HepG2 (cell line): Measurements from ENCODE around the gene AANAT. TPM values are rescaled to one million over a fixed set of nuclear protein-coding genes. Genes with fewer than 3 reads are reported as not detected.

Experiments
- ATF7 ChIP-seq, 2 experiments: fragments of 450-650 bp in 1 of 2; sonication (generic) in 1 of 2; formaldehyde crosslinking in 1 of 2; IDR thresholded peaks; 2 replicates each; pipeline versions ENCODE4 v1.4.0 to v1.6.1; 2016 to 2020; ENCODE audit warnings: antibody characterized with exemption in 1 of 2, mild to moderate bottlenecking in 1 of 2, missing genetic modification reagents in 1 of 2
- CBFB ChIP-seq: sonication (generic); formaldehyde crosslinking; IDR thresholded peaks from 2 replicates; pipeline ENCODE4 v1.4.0; 2020; ENCODE audit warnings: missing genetic modification reagents
- KDM2A ChIP-seq: sonication (generic); formaldehyde crosslinking; IDR thresholded peaks from 2 replicates; pipeline ENCODE4 v1.4.0; 2020; ENCODE audit warnings: low read depth, missing genetic modification reagents, borderline replicate concordance
- KDM4B ChIP-seq: sonication (generic); formaldehyde crosslinking; IDR thresholded peaks from 2 replicates; pipeline ENCODE4 v1.4.0; 2020; ENCODE audit warnings: missing genetic modification reagents
- KLF15 ChIP-seq: sonication (generic); formaldehyde crosslinking; IDR thresholded peaks from 2 replicates; pipeline ENCODE4 v1.8.1; 2023; ENCODE audit warnings: borderline replicate concordance, mild to moderate bottlenecking, inconsistent platforms, missing genetic modification reagents, mixed read lengths
- NPAS2 ChIP-seq: sonication (generic); formaldehyde crosslinking; IDR thresholded peaks from 2 replicates; pipeline ENCODE4 v1.8.0; 2022; ENCODE audit warnings: mild to moderate bottlenecking, missing genetic modification reagents, borderline replicate concordance
- TAF15 ChIP-seq: fragments of 200-400 bp; formaldehyde crosslinking; IDR thresholded peaks from one replicate; pipeline ENCODE4 v1.6.1; 2018; ENCODE audit warnings: mild to moderate bottlenecking, low read depth, low read length; ENCODE audit not compliant: poor library complexity, severe bottlenecking
- ZNF547 ChIP-seq: sonication (generic); formaldehyde crosslinking; IDR thresholded peaks from 2 replicates; pipeline ENCODE4 v1.5.1; 2020; ENCODE audit warnings: mild to moderate bottlenecking, missing genetic modification reagents
- ZNF569 ChIP-seq: sonication (generic); formaldehyde crosslinking; IDR thresholded peaks from 2 replicates; pipeline ENCODE4 v1.5.0; 2020; ENCODE audit warnings: mild to moderate bottlenecking, missing genetic modification reagents, moderate library complexity, borderline replicate concordance
- polyA plus RNA-seq, 8 experiments: library from polyadenylated mRNA; depleted of rRNA in 3 of 8; stranded (reverse) in 7 of 8; unstranded in 1 of 8; fragments of >200 nt; fragmentation: Illumina TruSeq in 4 of 8; extraction: Trizol in 4 of 8; gene quantifications; 2 replicates each; pipeline versions ENCODE4 v1.2.1 to v1.2.3, GENCODE V29; 2011 to 2016; ENCODE audit warnings: low read depth in 4 of 8, missing spikeins in 1 of 8, mixed read lengths in 1 of 8; ENCODE audit not compliant: insufficient read depth in 1 of 8
- total RNA-seq, 5 experiments: library from RNA; depleted of rRNA; stranded (reverse); fragments of >200 nt; fragmentation: Illumina TruSeq; extraction: Trizol; gene quantifications; 2 replicates each; pipeline ENCODE4 v1.2.3, GENCODE V29; 2016; ENCODE audit warnings: low read depth in 1 of 5
- TF ChIP-seq, protein P1 (sequence below): sonication (generic); formaldehyde crosslinking; IDR thresholded peaks from 2 replicates; pipeline ENCODE4 v1.4.0; 2020; ENCODE audit warnings: mild to moderate bottlenecking, missing genetic modification reagents, borderline replicate concordance
- TF ChIP-seq, protein P2 (sequence below): IDR thresholded peaks from 2 replicates; pipeline ENCODE4 v1.6.1; 2012; ENCODE audit warnings: low read depth, low read length, improper control_type of control experiment
- TF ChIP-seq, protein P3 (sequence below): sonication (generic); formaldehyde crosslinking; IDR thresholded peaks from 2 replicates; pipeline ENCODE4 v1.5.1; 2020; ENCODE audit warnings: mild to moderate bottlenecking, missing genetic modification reagents, moderate library complexity
- TF ChIP-seq, protein P4 (sequence below): sonication (generic); formaldehyde crosslinking; conservative IDR thresholded peaks from 2 replicates; pipeline ENCODE4 v1.4.0; 2020; ENCODE audit warnings: missing genetic modification reagents
- TF ChIP-seq, protein P5 (sequence below): IDR thresholded peaks from 2 replicates; pipeline ENCODE4 v1.6.1; 2016; ENCODE audit warnings: low read depth
- TF ChIP-seq, protein P6 (sequence below): sonication (generic); formaldehyde crosslinking; IDR thresholded peaks from 2 replicates; pipeline ENCODE4 v1.4.0; 2020; ENCODE audit warnings: missing genetic modification reagents, borderline replicate concordance

Gene AANAT
- total and polyA plus RNA-seq, 2 of the 13 experiments (the other 11 are each of a cell fraction or from before 2014, with no cell fraction given): 0.07 TPM; not detected in 1

DNA sequence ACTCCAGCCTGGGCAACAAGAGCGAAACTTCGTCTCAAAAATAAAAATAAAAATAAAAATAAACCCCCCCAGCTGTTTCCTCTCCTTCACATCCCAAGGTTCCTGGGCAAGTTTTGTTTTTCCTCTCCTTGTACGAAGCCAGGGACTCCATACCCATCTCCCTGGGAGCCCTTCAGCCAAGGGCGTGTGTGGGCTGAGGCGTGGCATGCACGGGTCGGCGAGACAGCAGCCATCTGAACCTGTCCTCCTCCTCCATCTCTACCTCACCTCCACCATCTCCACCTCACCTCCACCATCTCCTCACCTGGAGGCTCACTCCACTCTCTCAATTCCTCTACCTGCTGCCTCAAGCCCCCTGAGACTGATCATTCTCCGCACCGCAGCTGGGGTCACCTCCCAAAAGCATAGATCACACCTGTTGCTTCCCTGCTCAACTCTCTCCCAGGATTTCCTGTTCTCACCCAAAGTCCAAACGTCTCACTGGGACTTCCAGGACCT, 16.9 kb downstream of the AANAT start (continued):
- TF ChIP-seq, protein P1, sequence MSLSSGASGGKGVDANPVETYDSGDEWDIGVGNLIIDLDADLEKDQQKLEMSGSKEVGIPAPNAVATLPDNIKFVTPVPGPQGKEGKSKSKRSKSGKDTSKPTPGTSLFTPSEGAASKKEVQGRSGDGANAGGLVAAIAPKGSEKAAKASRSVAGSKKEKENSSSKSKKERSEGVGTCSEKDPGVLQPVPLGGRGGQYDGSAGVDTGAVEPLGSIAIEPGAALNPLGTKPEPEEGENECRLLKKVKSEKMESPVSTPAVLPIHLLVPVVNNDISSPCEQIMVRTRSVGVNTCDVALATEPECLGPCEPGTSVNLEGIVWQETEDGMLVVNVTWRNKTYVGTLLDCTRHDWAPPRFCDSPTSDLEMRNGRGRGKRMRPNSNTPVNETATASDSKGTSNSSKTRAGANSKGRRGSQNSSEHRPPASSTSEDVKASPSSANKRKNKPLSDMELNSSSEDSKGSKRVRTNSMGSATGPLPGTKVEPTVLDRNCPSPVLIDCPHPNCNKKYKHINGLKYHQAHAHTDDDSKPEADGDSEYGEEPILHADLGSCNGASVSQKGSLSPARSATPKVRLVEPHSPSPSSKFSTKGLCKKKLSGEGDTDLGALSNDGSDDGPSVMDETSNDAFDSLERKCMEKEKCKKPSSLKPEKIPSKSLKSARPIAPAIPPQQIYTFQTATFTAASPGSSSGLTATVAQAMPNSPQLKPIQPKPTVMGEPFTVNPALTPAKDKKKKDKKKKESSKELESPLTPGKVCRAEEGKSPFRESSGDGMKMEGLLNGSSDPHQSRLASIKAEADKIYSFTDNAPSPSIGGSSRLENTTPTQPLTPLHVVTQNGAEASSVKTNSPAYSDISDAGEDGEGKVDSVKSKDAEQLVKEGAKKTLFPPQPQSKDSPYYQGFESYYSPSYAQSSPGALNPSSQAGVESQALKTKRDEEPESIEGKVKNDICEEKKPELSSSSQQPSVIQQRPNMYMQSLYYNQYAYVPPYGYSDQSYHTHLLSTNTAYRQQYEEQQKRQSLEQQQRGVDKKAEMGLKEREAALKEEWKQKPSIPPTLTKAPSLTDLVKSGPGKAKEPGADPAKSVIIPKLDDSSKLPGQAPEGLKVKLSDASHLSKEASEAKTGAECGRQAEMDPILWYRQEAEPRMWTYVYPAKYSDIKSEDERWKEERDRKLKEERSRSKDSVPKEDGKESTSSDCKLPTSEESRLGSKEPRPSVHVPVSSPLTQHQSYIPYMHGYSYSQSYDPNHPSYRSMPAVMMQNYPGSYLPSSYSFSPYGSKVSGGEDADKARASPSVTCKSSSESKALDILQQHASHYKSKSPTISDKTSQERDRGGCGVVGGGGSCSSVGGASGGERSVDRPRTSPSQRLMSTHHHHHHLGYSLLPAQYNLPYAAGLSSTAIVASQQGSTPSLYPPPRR (CRISPR knock-in tag): no peak
- TF ChIP-seq NPAS2 (CRISPR knock-in tag): no peak
- TF ChIP-seq, protein P2, sequence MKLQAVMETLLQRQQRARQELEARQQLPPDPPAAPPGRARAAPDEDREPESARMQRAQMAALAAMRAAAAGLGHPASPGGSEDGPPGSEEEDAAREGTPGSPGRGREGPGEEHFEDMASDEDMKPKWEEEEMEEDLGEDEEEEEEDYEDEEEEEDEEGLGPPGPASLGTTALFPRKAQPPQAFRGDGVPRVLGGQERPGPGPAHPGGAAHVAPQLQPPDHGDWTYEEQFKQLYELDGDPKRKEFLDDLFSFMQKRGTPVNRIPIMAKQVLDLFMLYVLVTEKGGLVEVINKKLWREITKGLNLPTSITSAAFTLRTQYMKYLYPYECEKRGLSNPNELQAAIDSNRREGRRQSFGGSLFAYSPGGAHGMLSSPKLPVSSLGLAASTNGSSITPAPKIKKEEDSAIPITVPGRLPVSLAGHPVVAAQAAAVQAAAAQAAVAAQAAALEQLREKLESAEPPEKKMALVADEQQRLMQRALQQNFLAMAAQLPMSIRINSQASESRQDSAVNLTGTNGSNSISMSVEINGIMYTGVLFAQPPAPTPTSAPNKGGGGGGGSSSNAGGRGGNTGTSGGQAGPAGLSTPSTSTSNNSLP: no peak
- 0 out of 2 replicates have a peak, but pooled peaks have one; percentile 16 for TF ChIP-seq ZNF547 (CRISPR knock-in tag)
- TF ChIP-seq, protein P3, sequence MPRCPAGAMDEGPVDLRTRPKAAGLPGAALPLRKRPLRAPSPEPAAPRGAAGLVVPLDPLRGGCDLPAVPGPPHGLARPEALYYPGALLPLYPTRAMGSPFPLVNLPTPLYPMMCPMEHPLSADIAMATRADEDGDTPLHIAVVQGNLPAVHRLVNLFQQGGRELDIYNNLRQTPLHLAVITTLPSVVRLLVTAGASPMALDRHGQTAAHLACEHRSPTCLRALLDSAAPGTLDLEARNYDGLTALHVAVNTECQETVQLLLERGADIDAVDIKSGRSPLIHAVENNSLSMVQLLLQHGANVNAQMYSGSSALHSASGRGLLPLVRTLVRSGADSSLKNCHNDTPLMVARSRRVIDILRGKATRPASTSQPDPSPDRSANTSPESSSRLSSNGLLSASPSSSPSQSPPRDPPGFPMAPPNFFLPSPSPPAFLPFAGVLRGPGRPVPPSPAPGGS (CRISPR knock-in tag): no peak
- TF ChIP-seq KDM2A: no peak
- TF ChIP-seq KDM4B (CRISPR knock-in tag): no peak
- TF ChIP-seq, protein P4, sequence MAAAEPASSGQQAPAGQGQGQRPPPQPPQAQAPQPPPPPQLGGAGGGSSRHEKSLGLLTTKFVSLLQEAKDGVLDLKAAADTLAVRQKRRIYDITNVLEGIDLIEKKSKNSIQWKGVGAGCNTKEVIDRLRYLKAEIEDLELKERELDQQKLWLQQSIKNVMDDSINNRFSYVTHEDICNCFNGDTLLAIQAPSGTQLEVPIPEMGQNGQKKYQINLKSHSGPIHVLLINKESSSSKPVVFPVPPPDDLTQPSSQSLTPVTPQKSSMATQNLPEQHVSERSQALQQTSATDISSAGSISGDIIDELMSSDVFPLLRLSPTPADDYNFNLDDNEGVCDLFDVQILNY (CRISPR knock-in tag): no peak
- no peak for TF ChIP-seq KLF15 (CRISPR knock-in tag)
- TF ChIP-seq CBFB (CRISPR knock-in tag): no peak
- TF ChIP-seq, protein P5, sequence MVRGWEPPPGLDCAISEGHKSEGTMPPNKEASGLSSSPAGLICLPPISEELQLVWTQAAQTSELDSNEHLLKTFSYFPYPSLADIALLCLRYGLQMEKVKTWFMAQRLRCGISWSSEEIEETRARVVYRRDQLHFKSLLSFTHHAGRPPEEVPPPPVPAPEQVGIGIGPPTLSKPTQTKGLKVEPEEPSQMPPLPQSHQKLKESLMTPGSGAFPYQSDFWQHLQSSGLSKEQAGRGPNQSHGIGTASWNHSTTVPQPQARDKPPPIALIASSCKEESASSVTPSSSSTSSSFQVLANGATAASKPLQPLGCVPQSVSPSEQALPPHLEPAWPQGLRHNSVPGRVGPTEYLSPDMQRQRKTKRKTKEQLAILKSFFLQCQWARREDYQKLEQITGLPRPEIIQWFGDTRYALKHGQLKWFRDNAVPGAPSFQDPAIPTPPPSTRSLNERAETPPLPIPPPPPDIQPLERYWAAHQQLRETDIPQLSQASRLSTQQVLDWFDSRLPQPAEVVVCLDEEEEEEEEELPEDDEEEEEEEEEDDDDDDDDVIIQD (CRISPR knock-in tag): no peak
- no peak for TF ChIP-seq ZNF569 (CRISPR knock-in tag)
- no peak for TF ChIP-seq ATF7 (IDR thresholded peaks at IDR 0.05)
- no peak for TF ChIP-seq ATF7 (CRISPR knock-in tag; IDR thresholded peaks at IDR 0.05)
- TF ChIP-seq, protein P6, sequence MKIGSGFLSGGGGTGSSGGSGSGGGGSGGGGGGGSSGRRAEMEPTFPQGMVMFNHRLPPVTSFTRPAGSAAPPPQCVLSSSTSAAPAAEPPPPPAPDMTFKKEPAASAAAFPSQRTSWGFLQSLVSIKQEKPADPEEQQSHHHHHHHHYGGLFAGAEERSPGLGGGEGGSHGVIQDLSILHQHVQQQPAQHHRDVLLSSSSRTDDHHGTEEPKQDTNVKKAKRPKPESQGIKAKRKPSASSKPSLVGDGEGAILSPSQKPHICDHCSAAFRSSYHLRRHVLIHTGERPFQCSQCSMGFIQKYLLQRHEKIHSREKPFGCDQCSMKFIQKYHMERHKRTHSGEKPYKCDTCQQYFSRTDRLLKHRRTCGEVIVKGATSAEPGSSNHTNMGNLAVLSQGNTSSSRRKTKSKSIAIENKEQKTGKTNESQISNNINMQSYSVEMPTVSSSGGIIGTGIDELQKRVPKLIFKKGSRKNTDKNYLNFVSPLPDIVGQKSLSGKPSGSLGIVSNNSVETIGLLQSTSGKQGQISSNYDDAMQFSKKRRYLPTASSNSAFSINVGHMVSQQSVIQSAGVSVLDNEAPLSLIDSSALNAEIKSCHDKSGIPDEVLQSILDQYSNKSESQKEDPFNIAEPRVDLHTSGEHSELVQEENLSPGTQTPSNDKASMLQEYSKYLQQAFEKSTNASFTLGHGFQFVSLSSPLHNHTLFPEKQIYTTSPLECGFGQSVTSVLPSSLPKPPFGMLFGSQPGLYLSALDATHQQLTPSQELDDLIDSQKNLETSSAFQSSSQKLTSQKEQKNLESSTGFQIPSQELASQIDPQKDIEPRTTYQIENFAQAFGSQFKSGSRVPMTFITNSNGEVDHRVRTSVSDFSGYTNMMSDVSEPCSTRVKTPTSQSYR (CRISPR knock-in tag): no peak
- TF ChIP-seq TAF15: no peak
